ENCODE results near the gene ADAMTS17.

Gene ADAMTS17

DNA sequence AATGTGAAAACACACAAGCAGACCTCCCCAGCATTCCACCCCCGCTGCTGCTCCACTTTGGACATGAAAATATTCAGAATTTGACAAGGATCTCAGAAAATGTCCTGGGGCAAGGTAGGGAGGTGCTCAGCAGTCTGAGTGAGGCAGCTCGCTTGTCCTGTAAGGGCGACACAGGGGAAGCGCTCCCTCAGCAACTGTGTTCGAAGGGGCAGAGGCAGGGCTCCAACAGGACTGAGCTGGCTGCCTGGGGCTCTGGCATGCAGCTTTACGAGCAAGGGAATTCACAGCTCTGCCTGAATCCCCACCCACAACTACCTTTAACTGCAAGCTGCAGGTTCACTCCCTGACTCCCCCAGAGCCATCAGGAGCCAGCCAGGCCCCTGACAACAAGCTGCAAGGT lies 321.6 kb downstream of the ADAMTS17 start:
- Histone ChIP-seq H3K9me3 (ENCODE audit: insufficient read depth, low read depth, low read length) (no peaks in the 10 kb centered on the region), H3K4me3 (ENCODE audit: low read depth, low read length) (no peak overlapping the region), H2BK5ac (ENCODE audit: low read depth, low read length, poor library complexity) (no peak overlapping the region), H2AK5ac (ENCODE audit: low read length) (no peak overlapping the region), H3K23ac (ENCODE audit: low read length) (no peak overlapping the region), H2BK12ac (ENCODE audit: low read length) (no peak overlapping the region), H3K9ac (ENCODE audit: low read length) (no peak overlapping the region), H4K8ac (ENCODE audit: low read depth, low read length) (no peak overlapping the region), H3K36me3 (ENCODE audit: control insufficient read depth in 1 of 2, insufficient read depth in 2 of 2, low read length in 2 of 2) (no peaks in the 10 kb centered on the region), H3K18ac (ENCODE audit: low read length) (no peak overlapping the region), H4K12ac (ENCODE audit: low read depth, low read length) (no peak overlapping the region), H2BK120ac (ENCODE audit: insufficient read depth, low read length, poor library complexity) (no peak overlapping the region), H3K4me1 (ENCODE audit: control insufficient read depth in 1 of 2, insufficient read depth in 2 of 2, low read length in 2 of 2) (peaks cover 13% of the 10 kb centered on the region in 2 experiments), H2AFZ (ENCODE audit: insufficient read depth, low read length, poor library complexity) (no peak overlapping the region), H3K4ac (ENCODE audit: low read depth, low read length) (no peak overlapping the region), H4K91ac (ENCODE audit: low read depth, low read length) (no peak overlapping the region), H3K79me1 (ENCODE audit: low read length) (no peaks in the 10 kb centered on the region), H3K27ac (ENCODE audit: low read depth, low read length) (no peak overlapping the region), H3K4me2 (ENCODE audit: low read length) (no peak overlapping the region), H3K79me2 (ENCODE audit: control insufficient read depth, insufficient read depth, low read length, poor library complexity) (no peaks in the 10 kb centered on the region), H3K14ac (ENCODE audit: low read length) (no peak overlapping the region), H3K27me3 (ENCODE audit: insufficient read depth, low read length) (no peaks in the 10 kb centered on the region)
- no CpG with 5 or more reads among the region's 6 CpGs for WGBS (ENCODE audit: extremely low coverage, insufficient coverage, insufficient read length)
- DNase-seq = peak; percentile 24 to 53

DNA sequence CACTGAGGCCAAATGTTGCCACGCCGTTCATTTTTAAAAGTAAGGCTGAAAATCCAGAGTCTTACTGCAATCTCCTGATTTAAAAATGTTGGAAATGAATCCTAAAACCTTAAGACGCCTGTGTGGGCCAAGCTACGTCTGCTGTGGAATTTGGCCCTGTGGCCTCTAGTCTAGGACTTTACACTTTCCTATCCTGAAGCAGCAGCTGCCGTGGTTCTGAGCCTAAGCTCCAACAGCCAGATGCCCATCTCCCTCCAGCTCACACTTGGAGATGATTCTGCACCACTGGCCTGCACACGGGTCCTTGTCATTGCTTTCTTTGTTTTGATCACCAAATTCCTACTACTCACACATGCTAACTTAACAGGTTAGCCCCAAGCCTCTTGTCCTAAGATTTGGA lies 322.2 kb downstream of the ADAMTS17 start:
- Histone ChIP-seq H3K4me3 (ENCODE audit: low read depth, low read length) (no peak overlapping the region), H3K18ac (ENCODE audit: low read length) (no peak overlapping the region), H3K9me3 (ENCODE audit: insufficient read depth, low read depth, low read length) (no peaks in the 10 kb centered on the region), H3K14ac (ENCODE audit: low read length) (no peak overlapping the region), H3K9ac (ENCODE audit: low read length) (no peak overlapping the region), H3K79me2 (ENCODE audit: control insufficient read depth, insufficient read depth, low read length, poor library complexity) (no peaks in the 10 kb centered on the region), H4K12ac (ENCODE audit: low read depth, low read length) (no peak overlapping the region), H3K23ac (ENCODE audit: low read length) (no peak overlapping the region), H3K27ac (ENCODE audit: low read depth, low read length) (no peak overlapping the region), H3K4me2 (ENCODE audit: low read length) (no peak overlapping the region), H2BK120ac (ENCODE audit: insufficient read depth, low read length, poor library complexity) (no peak overlapping the region), H3K27me3 (ENCODE audit: insufficient read depth, low read length) (no peaks in the 10 kb centered on the region), H2BK5ac (ENCODE audit: low read depth, low read length, poor library complexity) (no peak overlapping the region), H2AK5ac (ENCODE audit: low read length) (no peak overlapping the region), H3K4ac (ENCODE audit: low read depth, low read length) (no peak overlapping the region), H2AFZ (ENCODE audit: insufficient read depth, low read length, poor library complexity) (no peak overlapping the region), H3K4me1 (ENCODE audit: control insufficient read depth in 1 of 2, insufficient read depth in 2 of 2, low read length in 2 of 2) (peaks cover 13% of the 10 kb centered on the region in 2 experiments), H3K36me3 (ENCODE audit: control insufficient read depth in 1 of 2, insufficient read depth in 2 of 2, low read length in 2 of 2) (no peaks in the 10 kb centered on the region), H3K79me1 (ENCODE audit: low read length) (no peaks in the 10 kb centered on the region), H4K91ac (ENCODE audit: low read depth, low read length) (no peak overlapping the region), H2BK12ac (ENCODE audit: low read length) (no peak overlapping the region), H4K8ac (ENCODE audit: low read depth, low read length) (no peak overlapping the region)
- DNase-seq = no peak
- WGBS (ENCODE audit: extremely low coverage, insufficient coverage, insufficient read length) = no CpG with 5 or more reads among the region's 6 CpGs

DNA sequence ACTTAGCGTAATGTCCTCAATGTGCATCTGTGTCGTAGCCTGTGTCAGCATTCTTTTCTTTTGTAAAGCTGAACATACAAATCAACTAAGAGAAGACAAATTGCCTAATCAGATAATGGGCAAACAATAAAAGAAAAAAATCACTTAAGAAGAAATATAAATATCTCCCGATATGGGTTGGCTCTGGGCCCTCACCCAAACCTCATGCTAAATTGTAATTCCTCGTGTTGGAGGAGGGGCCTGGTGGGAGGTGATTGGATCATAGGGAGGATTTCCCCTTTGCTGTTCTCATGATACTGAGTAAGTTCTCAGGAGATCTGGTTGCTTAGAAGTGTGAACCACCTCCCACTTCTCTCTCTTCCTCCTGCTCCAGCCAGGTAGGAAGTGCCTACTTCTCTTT lies 323.6 kb downstream of the ADAMTS17 start:
- Histone ChIP-seq H3K23ac (ENCODE audit: low read length) (no peak overlapping the region), H3K9me3 (ENCODE audit: insufficient read depth, low read depth, low read length) (no peaks in the 10 kb centered on the region), H3K18ac (ENCODE audit: low read length) (no peak overlapping the region), H3K79me1 (ENCODE audit: low read length) (no peaks in the 10 kb centered on the region), H3K4me1 (ENCODE audit: control insufficient read depth in 1 of 2, insufficient read depth in 2 of 2, low read length in 2 of 2) (peaks cover 13% of the 10 kb centered on the region in 2 experiments), H3K14ac (ENCODE audit: low read length) (no peak overlapping the region), H3K27ac (ENCODE audit: low read depth, low read length) (no peak overlapping the region), H3K9ac (ENCODE audit: low read length) (no peak overlapping the region), H4K12ac (ENCODE audit: low read depth, low read length) (no peak overlapping the region), H2AFZ (ENCODE audit: insufficient read depth, low read length, poor library complexity) (no peak overlapping the region), H4K91ac (ENCODE audit: low read depth, low read length) (no peak overlapping the region), H3K79me2 (ENCODE audit: control insufficient read depth, insufficient read depth, low read length, poor library complexity) (no peaks in the 10 kb centered on the region), H3K4me2 (ENCODE audit: low read length) (no peak overlapping the region), H4K8ac (ENCODE audit: low read depth, low read length) (no peak overlapping the region), H3K36me3 (ENCODE audit: control insufficient read depth in 1 of 2, insufficient read depth in 2 of 2, low read length in 2 of 2) (no peaks in the 10 kb centered on the region), H2BK120ac (ENCODE audit: insufficient read depth, low read length, poor library complexity) (no peak overlapping the region), H3K4ac (ENCODE audit: low read depth, low read length) (no peak overlapping the region), H2BK5ac (ENCODE audit: low read depth, low read length, poor library complexity) (no peak overlapping the region), H3K27me3 (ENCODE audit: insufficient read depth, low read length) (no peaks in the 10 kb centered on the region), H2BK12ac (ENCODE audit: low read length) (no peak overlapping the region), H2AK5ac (ENCODE audit: low read length) (no peak overlapping the region), H3K4me3 (ENCODE audit: low read depth, low read length) (no peak overlapping the region)
- no CpG with 5 or more reads among the region's 4 CpGs for WGBS (ENCODE audit: extremely low coverage, insufficient coverage, insufficient read length)
- no peak for DNase-seq

GRCh38 chr15:100017140-100017539 lies 324.6 kb downstream of the ADAMTS17 start:
- Histone ChIP-seq H3K79me2 (ENCODE audit: control insufficient read depth, insufficient read depth, low read length, poor library complexity) (no peaks in the 10 kb centered on the region), H3K27me3 (ENCODE audit: insufficient read depth, low read length) (no peaks in the 10 kb centered on the region), H2BK120ac (ENCODE audit: insufficient read depth, low read length, poor library complexity) (no peak overlapping the region), H3K79me1 (ENCODE audit: low read length) (no peaks in the 10 kb centered on the region), H4K12ac (ENCODE audit: low read depth, low read length) (no peak overlapping the region), H3K4me2 (ENCODE audit: low read length) (no peak overlapping the region), H3K14ac (ENCODE audit: low read length) (no peak overlapping the region), H2BK12ac (ENCODE audit: low read length) (no peak overlapping the region), H3K9ac (ENCODE audit: low read length) (no peak overlapping the region), H2AFZ (ENCODE audit: insufficient read depth, low read length, poor library complexity) (no peak overlapping the region), H3K36me3 (ENCODE audit: control insufficient read depth in 1 of 2, insufficient read depth in 2 of 2, low read length in 2 of 2) (no peaks in the 10 kb centered on the region), H3K4ac (ENCODE audit: low read depth, low read length) (no peak overlapping the region), H4K8ac (ENCODE audit: low read depth, low read length) (no peak overlapping the region), H3K18ac (ENCODE audit: low read length) (no peak overlapping the region), H3K27ac (ENCODE audit: low read depth, low read length) (no peak overlapping the region), H3K4me1 (ENCODE audit: control insufficient read depth in 1 of 2, insufficient read depth in 2 of 2, low read length in 2 of 2) (peaks cover 13% of the 10 kb centered on the region in 2 experiments), H3K9me3 (ENCODE audit: insufficient read depth, low read depth, low read length) (no peaks in the 10 kb centered on the region), H3K23ac (ENCODE audit: low read length) (no peak overlapping the region), H2BK5ac (ENCODE audit: low read depth, low read length, poor library complexity) (no peak overlapping the region), H2AK5ac (ENCODE audit: low read length) (no peak overlapping the region), H4K91ac (ENCODE audit: low read depth, low read length) (no peak overlapping the region), H3K4me3 (ENCODE audit: low read depth, low read length) (no peak overlapping the region)
- no CpG with 5 or more reads among the region's 7 CpGs for WGBS (ENCODE audit: extremely low coverage, insufficient coverage, insufficient read length)
- no peak for DNase-seq
